BLaER1 treated with 17β-estradiol and CSF1 and Interleukin-3, amounts not matched to agents 10 nM and 100 nM (cell line): ENCODE data around the gene HUNK.

Experiments used
- H3K27ac ChIP-seq, 11 experiments: shearing (Covaris generic); formaldehyde crosslinking; 2 replicates each; pipeline ENCODE4 v1.8.1; 2022
- H3K27me3 ChIP-seq, 11 experiments: shearing (Covaris generic); formaldehyde crosslinking; 2 replicates each; pipeline ENCODE4 v1.8.1; 2022
- H3K36me3 ChIP-seq, 11 experiments: shearing (Covaris generic); formaldehyde crosslinking; 2 replicates each; pipeline ENCODE4 v1.8.1; 2022
- H3K4me1 ChIP-seq, 10 experiments: shearing (Covaris generic); formaldehyde crosslinking; 2 replicates each; pipeline ENCODE4 v1.8.1; 2022
- H3K4me2 ChIP-seq, 11 experiments: shearing (Covaris generic); formaldehyde crosslinking; 2 replicates each; pipeline ENCODE4 v1.8.1; 2022
- H3K4me3 ChIP-seq, 10 experiments: shearing (Covaris generic); formaldehyde crosslinking; 2 replicates each; pipeline ENCODE4 v1.8.1; 2022
- H3K9ac ChIP-seq, 11 experiments: shearing (Covaris generic); formaldehyde crosslinking; 2 replicates each; pipeline ENCODE4 v1.8.1; 2022
- H3K9me3 ChIP-seq, 11 experiments: shearing (Covaris generic); formaldehyde crosslinking; replicated peaks in 1 of 11; 2 replicates each; pipeline ENCODE4 v1.8.1; 2022
- H4K20me1 ChIP-seq, 11 experiments: shearing (Covaris generic); formaldehyde crosslinking; 2 replicates each; pipeline ENCODE4 v1.8.1; 2022
- Cebpa-rat ChIP-seq, 11 experiments: shearing (Covaris generic); IDR thresholded peaks; 2 replicates each; pipeline ENCODE4 v1.8.1; 2022

Gene HUNK

DNA sequence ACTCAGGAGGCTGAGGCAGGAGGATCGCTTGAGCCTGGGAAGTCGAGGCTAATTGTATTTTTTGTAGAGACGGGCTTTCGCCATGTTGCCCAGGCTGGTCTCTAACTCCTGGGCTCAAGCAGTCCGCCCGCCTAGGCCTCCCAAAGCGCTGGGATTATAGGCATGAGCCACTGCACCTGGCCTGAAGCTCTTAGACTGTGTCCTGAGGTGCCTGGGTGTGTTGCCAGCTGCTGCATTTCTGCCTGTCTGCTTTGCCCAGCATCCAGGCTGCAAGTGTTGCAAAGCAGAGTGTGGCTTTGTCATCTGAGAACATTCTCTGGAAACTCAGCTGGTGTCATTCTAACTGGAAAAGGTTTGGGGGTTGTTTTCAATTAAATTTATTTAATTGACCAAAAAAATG lies 105.0 kb downstream of the HUNK start:
- TF ChIP-seq Cebpa-rat (IDR thresholded peaks at IDR 0.05), result no peak
- H3K4me3 ChIP-seq, result no peak overlapping the region
- peaks cover 0 to 46% (median 15%) of the 10 kb centered on the region in 11 experiments; a peak in 11 of 22 replicates for H3K36me3 ChIP-seq
- no peaks in the 10 kb centered on the region for H4K20me1 ChIP-seq
- no peak overlapping the region for H3K9ac ChIP-seq
- H3K4me1 ChIP-seq, result peaks cover 9 to 20% (median 14%) of the 10 kb centered on the region in 10 experiments; a peak in 19 of 20 replicates
- peaks cover 0 to 11% (median 8%) of the 10 kb centered on the region in 11 experiments; a peak in 12 of 22 replicates for H3K9me3 ChIP-seq
- no peak overlapping the region for H3K27ac ChIP-seq
- H3K4me2 ChIP-seq, result no peak overlapping the region
- H3K27me3 ChIP-seq, result no peaks in the 10 kb centered on the region

DNA sequence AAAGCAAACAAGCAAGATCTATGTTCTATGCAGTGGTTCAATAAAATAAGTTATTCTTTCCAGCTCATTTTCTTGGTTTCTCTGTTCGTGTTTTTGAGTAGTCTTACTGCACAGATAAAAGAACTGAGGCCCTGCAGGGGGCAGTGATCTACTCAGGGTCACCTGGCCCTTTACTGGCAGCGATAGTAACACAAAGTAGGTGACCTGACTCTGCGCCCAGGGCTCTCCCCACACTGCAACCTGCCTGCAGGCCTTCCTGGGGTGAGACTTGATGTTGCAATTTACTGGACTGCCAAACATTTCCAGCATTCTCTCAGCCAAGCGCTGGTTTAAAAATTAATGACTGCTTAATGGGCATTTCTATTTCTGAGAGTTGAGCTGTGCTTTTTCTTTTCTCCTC lies 110.3 kb downstream of the HUNK start:
- no peak for TF ChIP-seq Cebpa-rat (IDR thresholded peaks at IDR 0.05)
- no peak overlapping the region for H3K27ac ChIP-seq
- H3K4me1 ChIP-seq, result peaks cover 0 to 12% (median 6%) of the 10 kb centered on the region in 10 experiments; a peak in 11 of 20 replicates
- H3K4me2 ChIP-seq, result no peak overlapping the region
- no peaks in the 10 kb centered on the region for H3K27me3 ChIP-seq
- H3K4me3 ChIP-seq, result no peak overlapping the region
- peaks cover 6 to 21% (median 14%) of the 10 kb centered on the region in 11 experiments; a peak in 14 of 22 replicates for H3K9me3 ChIP-seq
- H3K9ac ChIP-seq, result no peak overlapping the region
- peaks cover 0 to 44% (median 19%) of the 10 kb centered on the region in 11 experiments; a peak in 20 of 22 replicates for H3K36me3 ChIP-seq
- H4K20me1 ChIP-seq, result no peaks in the 10 kb centered on the region

DNA sequence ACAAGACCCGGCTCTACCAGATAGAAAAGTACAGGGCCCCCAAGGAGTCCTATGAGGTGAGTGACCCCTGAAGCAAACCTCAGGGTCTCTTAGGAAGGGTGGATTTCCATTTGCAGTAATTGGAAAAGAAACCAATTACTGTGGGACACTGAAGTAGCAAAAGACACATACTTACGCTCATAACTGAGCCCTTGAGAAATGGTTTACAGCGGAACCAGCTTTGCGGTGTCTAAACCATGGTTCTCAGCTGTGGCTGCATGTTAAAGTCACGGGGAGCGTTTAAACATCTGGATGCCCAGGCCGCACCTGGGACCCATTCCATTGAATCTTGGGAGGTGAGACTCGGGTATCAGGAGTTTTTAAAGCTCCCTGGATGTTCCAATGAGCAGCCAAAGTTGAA lies 110.7 kb downstream of the HUNK start:
- H3K27me3 ChIP-seq, result no peaks in the 10 kb centered on the region
- TF ChIP-seq Cebpa-rat (IDR thresholded peaks at IDR 0.05), result no peak
- peaks cover 0 to 44% (median 19%) of the 10 kb centered on the region in 11 experiments; a peak in 20 of 22 replicates for H3K36me3 ChIP-seq
- peaks cover 6 to 21% (median 14%) of the 10 kb centered on the region in 11 experiments; a peak in 14 of 22 replicates for H3K9me3 ChIP-seq
- H3K4me1 ChIP-seq, result peaks cover 0 to 12% (median 6%) of the 10 kb centered on the region in 10 experiments; a peak in 11 of 20 replicates
- no peaks in the 10 kb centered on the region for H4K20me1 ChIP-seq
- H3K27ac ChIP-seq, result no peak overlapping the region
- no peak overlapping the region for H3K4me3 ChIP-seq
- H3K4me2 ChIP-seq, result no peak overlapping the region
- no peak overlapping the region for H3K9ac ChIP-seq

DNA sequence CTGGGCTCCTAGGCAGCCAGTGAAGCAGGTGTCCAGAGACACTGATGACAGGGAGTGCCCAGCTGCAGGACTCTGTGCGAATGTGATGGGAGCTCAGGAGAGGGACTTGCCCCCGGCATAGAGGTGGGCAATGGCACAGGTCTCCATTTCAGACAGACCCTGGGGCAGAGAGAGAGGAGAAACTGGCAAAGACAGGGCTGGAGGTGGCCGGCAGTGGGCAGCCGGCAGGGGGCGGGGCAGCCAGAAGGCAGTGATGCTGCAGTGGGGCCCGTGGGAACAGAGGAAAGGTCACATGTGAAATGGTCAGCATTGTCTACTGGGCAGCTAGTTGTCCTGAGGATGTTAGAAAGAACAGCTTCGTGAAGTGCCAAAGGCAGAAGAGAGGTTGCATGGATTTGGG lies 112.6 kb downstream of the HUNK start:
- H3K4me1 ChIP-seq, result peaks cover 0 to 12% (median 6%) of the 10 kb centered on the region in 10 experiments; a peak in 11 of 20 replicates
- no peak overlapping the region for H3K27ac ChIP-seq
- peaks cover 0 to 43% (median 24%) of the 10 kb centered on the region in 11 experiments; a peak in 20 of 22 replicates for H3K36me3 ChIP-seq
- TF ChIP-seq Cebpa-rat (IDR thresholded peaks at IDR 0.05), result no peak
- H3K9ac ChIP-seq, result no peak overlapping the region
- peaks cover 6 to 20% (median 14%) of the 10 kb centered on the region in 11 experiments; a peak in 14 of 22 replicates for H3K9me3 ChIP-seq
- no peaks in the 10 kb centered on the region for H4K20me1 ChIP-seq
- no peaks in the 10 kb centered on the region for H3K27me3 ChIP-seq
- no peak overlapping the region for H3K4me2 ChIP-seq
- no peak overlapping the region for H3K4me3 ChIP-seq

DNA sequence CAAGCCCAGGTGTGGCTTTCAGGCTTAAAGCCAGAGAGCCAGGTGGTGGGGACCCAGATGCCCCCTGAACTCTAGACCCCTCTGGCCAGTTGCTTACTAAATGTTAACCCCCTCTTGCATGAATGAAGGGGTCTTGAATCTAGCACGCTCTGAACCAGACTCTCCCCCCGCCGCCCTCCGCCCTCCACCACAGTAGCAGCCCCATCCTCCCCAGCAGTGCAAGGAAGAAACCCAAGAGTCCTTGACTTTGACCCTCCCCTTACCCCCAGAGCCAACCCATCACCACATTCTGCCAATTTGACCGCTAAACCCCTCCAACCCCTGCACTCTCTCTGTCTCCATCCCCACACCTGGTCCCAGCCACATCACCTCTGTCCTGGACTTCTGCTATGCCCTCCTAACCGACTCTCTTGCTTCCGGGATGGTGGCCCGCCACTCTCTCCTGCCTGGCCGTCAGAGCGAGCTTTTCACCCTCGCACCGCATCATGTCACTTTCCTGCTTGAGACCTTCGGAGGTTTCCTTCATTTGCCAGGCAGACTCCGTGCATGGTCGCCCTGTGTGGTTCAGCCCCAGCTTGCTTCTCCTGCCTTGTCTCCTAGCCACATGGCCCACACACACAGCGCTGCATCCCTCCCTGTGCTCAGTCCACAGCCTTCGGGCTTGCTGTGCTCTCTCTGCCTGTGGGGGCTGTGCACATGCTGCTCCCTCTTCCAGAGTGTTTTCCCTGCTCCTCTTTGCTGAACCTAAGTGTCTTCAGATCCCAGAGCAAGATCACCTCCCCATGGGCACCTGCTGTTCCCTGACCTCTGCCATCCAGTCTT lies 113.4 kb downstream of the HUNK start:
- peaks cover 0 to 13% (median 7%) of the 10 kb centered on the region in 11 experiments; a peak in 11 of 22 replicates for H3K9me3 ChIP-seq
- no peaks in the 10 kb centered on the region for H4K20me1 ChIP-seq
- no peak overlapping the region for H3K9ac ChIP-seq
- no peak overlapping the region for H3K27ac ChIP-seq
- H3K4me1 ChIP-seq, result peaks cover 0 to 12% (median 6%) of the 10 kb centered on the region in 10 experiments; a peak in 11 of 20 replicates
- no peak for TF ChIP-seq Cebpa-rat (IDR thresholded peaks at IDR 0.05)
- H3K27me3 ChIP-seq, result no peaks in the 10 kb centered on the region
- peaks cover 0 to 43% (median 24%) of the 10 kb centered on the region in 11 experiments; a peak in 20 of 22 replicates for H3K36me3 ChIP-seq
- H3K4me2 ChIP-seq, result no peak overlapping the region
- H3K4me3 ChIP-seq, result no peak overlapping the region

DNA sequence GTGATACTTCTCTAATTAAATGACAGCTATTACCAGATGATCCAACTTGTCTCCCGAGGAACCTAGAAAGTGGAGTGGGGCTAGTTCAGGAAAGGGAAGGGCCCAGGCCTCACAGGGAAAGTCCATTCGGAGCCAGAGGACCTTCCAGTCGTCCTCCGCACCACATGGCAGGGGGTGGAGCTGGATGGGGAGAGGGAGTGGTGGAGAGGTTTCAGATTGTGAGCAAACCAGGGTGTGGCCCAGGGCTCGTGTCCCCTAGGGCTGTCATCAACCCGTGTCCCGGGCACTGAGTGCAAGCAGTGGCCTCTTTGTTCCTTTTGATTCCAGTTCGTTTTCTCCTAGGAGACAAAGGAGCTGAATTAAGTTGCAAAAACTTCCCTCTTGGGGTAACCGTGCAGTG lies 114.9 kb downstream of the HUNK start:
- Histone ChIP-seq H3K9me3 (peaks cover 0 to 13% (median 7%) of the 10 kb centered on the region in 11 experiments; a peak in 9 of 22 replicates), H3K36me3 (peaks cover 0 to 53% (median 24%) of the 10 kb centered on the region in 11 experiments; a peak in 20 of 22 replicates), H4K20me1 (no peaks in the 10 kb centered on the region), H3K27ac (no peak overlapping the region), H3K4me1 (peaks cover 0 to 2% (median 0%) of the 10 kb centered on the region in 10 experiments; a peak in 5 of 20 replicates), H3K27me3 (no peaks in the 10 kb centered on the region), H3K4me2 (no peak overlapping the region), H3K4me3 (no peak overlapping the region), H3K9ac (no peak overlapping the region)
- TF ChIP-seq Cebpa-rat (IDR thresholded peaks at IDR 0.05), result no peak

DNA sequence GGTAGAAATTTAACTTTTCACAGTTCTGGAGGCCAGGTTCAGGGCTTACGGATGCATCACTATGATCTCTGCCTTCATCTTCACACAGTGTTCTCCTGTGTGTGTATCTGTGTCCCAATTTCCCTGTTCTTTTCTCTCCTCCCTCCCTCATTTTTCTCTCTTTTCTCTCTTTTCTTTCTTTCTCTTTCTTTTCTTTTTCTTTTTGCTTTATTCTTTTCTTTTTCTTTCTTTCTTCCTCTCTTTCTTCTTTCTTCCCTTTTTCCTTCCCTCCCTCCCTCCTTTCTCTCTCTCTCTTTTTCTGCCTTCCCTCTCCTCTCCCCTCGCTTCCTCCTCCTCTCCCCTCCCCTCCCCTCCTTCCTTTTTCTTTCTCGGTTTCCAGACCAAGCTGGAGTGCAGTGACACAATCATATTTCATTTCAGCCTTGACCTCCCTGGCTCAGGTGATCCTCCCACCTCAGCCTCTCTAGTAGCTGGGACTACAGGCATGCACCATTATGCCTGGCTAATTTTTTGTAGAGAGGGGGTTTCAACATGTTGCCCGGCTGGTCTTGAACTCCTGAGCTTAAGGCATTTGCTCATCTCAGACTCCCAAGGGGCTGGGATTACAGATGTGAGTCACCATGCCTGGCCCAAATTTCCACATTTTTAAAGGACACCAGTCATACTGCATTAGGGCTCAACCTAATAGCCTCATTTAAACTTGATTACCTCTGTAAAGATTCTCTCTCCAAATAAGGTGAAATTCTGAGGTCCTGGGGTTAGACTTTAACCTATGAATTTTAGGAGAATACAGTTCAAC lies 115.9 kb downstream of the HUNK start:
- Histone ChIP-seq H3K9ac (no peak overlapping the region), H3K4me2 (no peak overlapping the region), H3K36me3 (peaks cover 0 to 43% (median 18%) of the 10 kb centered on the region in 11 experiments; a peak in 20 of 22 replicates), H3K27me3 (no peaks in the 10 kb centered on the region), H3K4me3 (no peak overlapping the region), H3K27ac (no peak overlapping the region), H4K20me1 (no peaks in the 10 kb centered on the region), H3K4me1 (no peaks in the 10 kb centered on the region), H3K9me3 (peaks cover 0 to 13% (median 7%) of the 10 kb centered on the region in 11 experiments; a peak in 9 of 22 replicates)
- TF ChIP-seq Cebpa-rat (IDR thresholded peaks at IDR 0.05), result no peak

DNA sequence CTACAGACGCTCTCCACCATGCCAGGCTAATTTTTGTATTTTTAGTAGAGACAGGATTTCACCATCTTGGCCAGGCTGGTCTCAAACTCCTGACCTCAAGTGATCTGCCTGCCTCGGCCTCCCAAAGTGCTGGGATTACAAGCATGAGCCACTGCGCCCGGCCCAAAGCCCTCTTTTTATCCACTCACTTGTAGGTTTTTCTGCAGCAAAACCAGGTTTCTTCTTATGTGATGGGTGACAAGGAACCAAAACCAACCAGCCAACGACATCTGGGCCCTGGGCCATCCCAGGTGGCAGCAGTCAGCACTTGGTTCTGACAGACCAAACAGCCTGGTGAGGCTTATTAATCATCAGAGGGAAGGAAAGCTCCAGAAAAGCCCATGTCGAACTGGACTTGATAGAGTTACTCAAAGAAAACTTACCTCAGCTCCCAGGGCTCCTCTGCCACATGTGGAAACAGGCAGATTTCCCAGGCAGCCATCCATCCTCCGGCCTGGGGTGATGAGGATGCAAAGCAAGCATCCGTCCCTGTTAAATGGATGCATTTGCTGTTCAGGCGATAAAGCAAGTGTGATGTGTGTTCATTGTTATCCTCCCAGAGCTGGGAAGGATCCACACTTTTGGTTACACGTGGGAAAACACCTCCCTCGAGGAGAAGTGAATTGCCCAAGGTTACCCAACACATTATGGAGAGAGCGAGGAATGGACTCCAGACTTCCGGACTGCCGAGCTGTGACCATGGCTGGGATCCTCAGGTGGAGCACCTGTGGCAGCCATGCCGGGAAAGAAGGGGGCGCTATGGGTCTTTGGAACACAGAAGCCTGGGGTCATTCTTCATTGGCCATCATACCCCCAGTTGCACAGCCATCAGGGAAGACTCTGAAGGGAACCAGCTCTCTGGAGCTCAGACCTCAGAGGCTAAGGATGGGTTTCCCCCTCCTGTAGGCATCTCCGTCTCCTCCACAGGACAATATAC lies 118.8 kb downstream of the HUNK start:
- Histone ChIP-seq H3K4me3 (no peak overlapping the region), H3K27ac (no peak overlapping the region), H3K36me3 (peaks cover 0 to 40% (median 15%) of the 10 kb centered on the region in 11 experiments; a peak in 16 of 22 replicates), H3K4me1 (no peaks in the 10 kb centered on the region), H4K20me1 (no peaks in the 10 kb centered on the region), H3K9ac (no peak overlapping the region), H3K4me2 (no peak overlapping the region), H3K27me3 (no peaks in the 10 kb centered on the region), H3K9me3 (no peaks in the 10 kb centered on the region)
- TF ChIP-seq Cebpa-rat (IDR thresholded peaks at IDR 0.05), result no peak
